ENCODE results near the gene CDC6.

DNA sequence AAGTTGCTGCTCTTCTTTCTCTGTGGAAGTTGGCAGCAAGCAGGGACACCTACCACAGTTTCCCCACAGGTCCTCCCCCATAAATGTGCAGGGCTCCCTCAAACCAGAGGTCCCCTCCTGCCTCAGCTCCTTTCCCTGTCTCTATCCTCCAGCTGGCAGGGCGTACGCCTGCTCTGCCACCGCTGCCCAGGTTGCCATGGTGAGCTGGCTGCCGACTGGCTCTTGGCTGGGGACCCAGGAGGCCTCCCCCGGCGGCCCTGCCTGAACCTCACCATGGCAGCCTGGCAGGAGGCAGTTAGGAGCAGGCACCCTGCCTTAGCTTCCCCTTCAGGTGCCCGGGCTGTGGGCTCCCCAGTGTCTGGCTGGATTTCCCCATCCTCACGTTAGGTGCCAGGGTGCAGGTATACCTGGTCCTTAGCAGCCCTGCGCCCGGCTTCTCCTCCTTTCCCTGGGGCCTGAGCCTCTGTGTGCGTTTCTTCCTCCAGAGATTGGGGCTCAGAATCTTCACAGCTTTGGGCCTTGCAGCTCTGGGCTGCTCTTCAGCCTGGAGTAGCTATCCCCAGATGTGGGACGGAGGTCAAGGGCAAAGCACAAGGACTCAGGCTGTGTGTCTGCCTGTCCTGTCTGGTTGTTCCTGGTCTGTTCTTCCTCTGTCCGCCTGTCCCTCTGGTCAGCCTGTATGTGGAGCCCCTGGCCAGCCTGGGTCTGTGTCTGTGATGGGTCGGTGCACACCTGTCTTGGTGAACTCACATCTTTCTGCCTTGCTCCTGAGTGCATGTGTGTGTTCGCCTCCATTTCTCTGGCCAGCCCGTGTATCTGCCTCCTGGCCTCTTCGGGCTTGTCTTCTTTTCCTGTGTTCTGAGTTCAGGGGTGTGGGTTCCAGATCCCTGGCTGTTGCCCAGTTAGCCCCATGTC is 61.1 kb downstream of the CDC6 start:
- TF ChIP-seq, protein P1, sequence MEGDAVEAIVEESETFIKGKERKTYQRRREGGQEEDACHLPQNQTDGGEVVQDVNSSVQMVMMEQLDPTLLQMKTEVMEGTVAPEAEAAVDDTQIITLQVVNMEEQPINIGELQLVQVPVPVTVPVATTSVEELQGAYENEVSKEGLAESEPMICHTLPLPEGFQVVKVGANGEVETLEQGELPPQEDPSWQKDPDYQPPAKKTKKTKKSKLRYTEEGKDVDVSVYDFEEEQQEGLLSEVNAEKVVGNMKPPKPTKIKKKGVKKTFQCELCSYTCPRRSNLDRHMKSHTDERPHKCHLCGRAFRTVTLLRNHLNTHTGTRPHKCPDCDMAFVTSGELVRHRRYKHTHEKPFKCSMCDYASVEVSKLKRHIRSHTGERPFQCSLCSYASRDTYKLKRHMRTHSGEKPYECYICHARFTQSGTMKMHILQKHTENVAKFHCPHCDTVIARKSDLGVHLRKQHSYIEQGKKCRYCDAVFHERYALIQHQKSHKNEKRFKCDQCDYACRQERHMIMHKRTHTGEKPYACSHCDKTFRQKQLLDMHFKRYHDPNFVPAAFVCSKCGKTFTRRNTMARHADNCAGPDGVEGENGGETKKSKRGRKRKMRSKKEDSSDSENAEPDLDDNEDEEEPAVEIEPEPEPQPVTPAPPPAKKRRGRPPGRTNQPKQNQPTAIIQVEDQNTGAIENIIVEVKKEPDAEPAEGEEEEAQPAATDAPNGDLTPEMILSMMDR (IDR thresholded peaks at IDR 0.05; ENCODE audit: low read depth, low read length): no peak
- TF ChIP-seq EZH2phosphoT487 (IDR thresholded peaks at IDR 0.05; ENCODE audit: low read depth): no peak

Measured in OCI-LY3 (cell line).